A673 (cell line): ENCODE measurements around the gene TXN. TPM values are rescaled to one million over a fixed set of nuclear protein-coding genes. Genes with fewer than 3 reads are reported as not detected.
"Not testable (repeated sequence)": the region's sequence is repeated elsewhere in the genome, so short reads cannot be mapped to it uniquely, and the experiment has no call there.

ENCODE experiments used
- BruUV-seq: library from RNA; stranded (reverse); fragments of 400-500 nt; replicated peaks from 2 replicates; lab custom pipeline; 2021; lab: Mats Ljungman, UMichigan
- CTCF ChIA-PET: fragments of 300-600 bp; sonication (Branson Sonifier 250); formaldehyde crosslinking; loops from one replicate; lab custom pipeline; 2022; ENCODE audit warnings: antibody characterized with exemption; lab: Charles Lee
- POLR2A ChIA-PET: fragments of 300-600 bp; sonication (Branson Sonifier 250); formaldehyde crosslinking; loops from one replicate; lab custom pipeline; 2022; ENCODE audit warnings: antibody characterized with exemption; ENCODE audit not compliant: low non-redundant PET; lab: Charles Lee
- DNase-seq: peaks from one replicate; pipeline ENCODE4 v3.0.0-alpha.2; 2015; ENCODE audit warnings: low spot score
- H3K27ac ChIP-seq: fragments of 200-600 bp; sonication (generic); 2 replicates; pipeline ENCODE4 v1.5.1; 2016; ENCODE audit warnings: mixed run types, low read depth, mild to moderate bottlenecking, mixed read lengths, antibody characterized with exemption, low read length; ENCODE audit not compliant: poor library complexity, severe bottlenecking
- H3K27me3 ChIP-seq: fragments of 200-600 bp; sonication (generic); replicated peaks from 2 replicates; pipeline ENCODE4 v1.6.1; 2017; ENCODE audit warnings: mixed run types, low read depth, mild to moderate bottlenecking, mixed read lengths, antibody characterized with exemption, low read length; ENCODE audit not compliant: insufficient read depth, poor library complexity
- H3K36me3 ChIP-seq: fragments of 200-600 bp; sonication (generic); 2 replicates; pipeline ENCODE4 v1.6.1; 2016; ENCODE audit warnings: mixed run types, mild to moderate bottlenecking, mixed read lengths, antibody characterized with exemption, low read length; ENCODE audit not compliant: insufficient read depth, poor library complexity, severe bottlenecking
- H3K4me1 ChIP-seq: fragments of 200-600 bp; sonication (generic); 2 replicates; pipeline ENCODE4 v1.6.1; 2017; ENCODE audit warnings: mixed run types, mild to moderate bottlenecking, mixed read lengths, antibody characterized with exemption, low read length; ENCODE audit not compliant: insufficient read depth, poor library complexity, severe bottlenecking
- H3K4me3 ChIP-seq: fragments of 200-600 bp; sonication (generic); 2 replicates; pipeline ENCODE4 v1.5.1; 2016; ENCODE audit warnings: low read depth, mixed run types, mild to moderate bottlenecking, mixed read lengths, low read length; ENCODE audit not compliant: poor library complexity, severe bottlenecking
- H3K9me3 ChIP-seq: fragments of 200-600 bp; sonication (generic); 2 replicates; pipeline ENCODE4 v1.6.1; 2016; ENCODE audit warnings: mixed run types, low read depth, mild to moderate bottlenecking, mixed read lengths, antibody characterized with exemption, low read length; ENCODE audit not compliant: poor library complexity, severe bottlenecking
- CTCF ChIP-seq: fragments of 300-800, 200-600 bp; sonication (generic); conservative IDR thresholded peaks from 2 replicates; pipeline ENCODE4 v1.5.1; 2017; ENCODE audit warnings: low read depth, mild to moderate bottlenecking, antibody characterized with exemption, low read length, moderate library complexity, mixed read lengths
- EZH2 ChIP-seq: fragments of 200-600 bp; sonication (generic); IDR thresholded peaks from 2 replicates; pipeline ENCODE4 v1.6.1; 2017; ENCODE audit warnings: borderline replicate concordance, low read depth, mild to moderate bottlenecking, mixed read lengths, antibody characterized with exemption, low read length; ENCODE audit not compliant: poor library complexity, severe bottlenecking
- intact Hi-C: fragments of 100-400 bp; cut with micrococcal nuclease; formaldehyde crosslinking; loops from one replicate; pipeline ENCODE4 v1.10.0; 2022; ENCODE audit not compliant: unreplicated experiment
- total RNA-seq: library from RNA; stranded (reverse); gene quantifications from 2 replicates; pipeline ENCODE4 v1.2.3, GENCODE V29; 2021

TXN gene
- total RNA-seq, 1 experiment from 2014 or later = 284 TPM

DNA sequence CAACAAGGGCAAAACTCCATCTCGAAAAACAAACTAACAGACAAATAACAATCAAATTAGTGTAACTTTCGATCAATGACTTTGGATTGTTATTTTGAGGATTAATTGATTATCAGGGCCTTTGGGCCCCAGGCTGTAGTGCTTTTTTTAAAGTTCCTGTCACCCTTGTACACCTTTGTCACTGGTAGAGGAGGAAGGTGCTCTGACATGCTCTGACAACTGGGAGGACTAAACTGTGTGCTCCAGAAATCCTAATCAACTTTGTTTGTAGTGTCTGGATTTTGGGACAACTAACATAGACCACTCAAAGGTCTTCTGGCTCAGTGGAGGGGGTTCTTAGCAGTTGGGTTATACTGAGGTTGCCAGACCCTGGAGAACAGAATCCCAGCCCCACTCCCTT lies 1.8 kb downstream of the TXN start:
- CTCF ChIA-PET = no interaction called here
- Histone ChIP-seq H3K27me3 (no peaks in the 10 kb centered on the region), H3K4me3 (peak overlapping the region; percentile 80), H3K9me3 (no peaks in the 10 kb centered on the region), H3K27ac (no peak overlapping the region), H3K36me3 (peaks cover 14% of the 10 kb centered on the region), H3K4me1 (peaks cover 14% of the 10 kb centered on the region)
- intact Hi-C loops = no loop called here
- POLR2A ChIA-PET = no interaction called here
- no TSS peak for BruUV-seq
- TF ChIP-seq CTCF = no peak
- DNase-seq = no peak

- H3K27ac ChIP-seq = no peak overlapping the region
Observed at GRCh38 chr9:110252509-110253139, 3.7 kb downstream of the TXN start.

DNA sequence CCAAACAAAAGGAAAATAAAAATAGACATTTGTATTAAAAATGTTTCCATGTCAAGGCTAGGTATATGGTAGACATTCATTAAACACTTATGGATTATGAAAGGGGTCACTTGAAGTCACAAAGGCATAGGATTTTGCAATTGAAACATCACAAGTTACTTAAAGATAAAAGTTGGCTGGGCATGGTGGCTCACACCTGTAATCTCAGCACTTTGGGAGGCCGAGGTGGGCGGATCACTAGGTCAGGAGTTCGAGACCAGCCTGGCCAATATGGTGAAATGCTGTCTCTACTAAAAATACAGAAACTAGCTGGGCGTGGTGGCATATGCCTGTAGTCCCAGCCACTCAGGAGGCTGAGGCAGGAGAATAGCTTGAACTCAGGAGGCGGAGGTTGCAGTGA lies 4.5 kb downstream of the TXN start:
- CTCF ChIA-PET, H3K9me3 ChIP-seq, intact Hi-C loops, H3K4me1 ChIP-seq, H3K27ac ChIP-seq, POLR2A ChIA-PET, H3K27me3 ChIP-seq, BruUV-seq, DNase-seq, H3K4me3 ChIP-seq: not testable (repeated sequence)
- H3K36me3 ChIP-seq = peaks cover 27% of the 10 kb centered on the region

More at GRCh38 chr9:110252509-110253139, 3.7 kb downstream of the TXN start:
- Histone ChIP-seq H3K4me1 (peaks cover 7% of the 10 kb centered on the region), H3K4me3 (no peak overlapping the region), H3K36me3 (peaks cover 27% of the 10 kb centered on the region), H3K27me3 (no peaks in the 10 kb centered on the region), H3K9me3 (no peaks in the 10 kb centered on the region)
- no TSS peak for BruUV-seq
- CTCF ChIA-PET = no interaction called here
- DNase-seq = no peak
- POLR2A ChIA-PET = no interaction called here
- no peak for TF ChIP-seq CTCF
- no peak for TF ChIP-seq EZH2
- intact Hi-C loops = no loop called here

- no peak overlapping the region for H3K27ac ChIP-seq
- ChIA-PET CTCF (no interaction called here), POLR2A (no interaction called here)
- no peak for DNase-seq
- H3K9me3 ChIP-seq = no peaks in the 10 kb centered on the region
- H3K27me3 ChIP-seq = no peaks in the 10 kb centered on the region
- no peak overlapping the region for H3K4me3 ChIP-seq
- BruUV-seq = no TSS peak
- intact Hi-C loops = no loop called here
- H3K4me1 ChIP-seq = no peaks in the 10 kb centered on the region
- peaks cover 31% of the 10 kb centered on the region for H3K36me3 ChIP-seq
- no peak for TF ChIP-seq CTCF
- no peak for TF ChIP-seq EZH2
Observed at GRCh38 chr9:110251212-110251611, 5.1 kb downstream of the TXN start.
